C1 segment of cervical spinal cord (tissue), 14 donors: ENCODE results near the gene SPARCL1.
A peak's percentile ranks its signal among the peaks of the same experiment; 100 is the strongest.
"Not testable (repeated sequence)": the region's sequence is repeated elsewhere in the genome, so short reads cannot be mapped to it uniquely, and the experiment has no call there.

ENCODE experiments used
- DNase-seq, 14 donors: peaks; one replicate each; lab custom pipeline; 2025; lab: John Stamatoyannopoulos, UW

SPARCL1 gene, protein sequence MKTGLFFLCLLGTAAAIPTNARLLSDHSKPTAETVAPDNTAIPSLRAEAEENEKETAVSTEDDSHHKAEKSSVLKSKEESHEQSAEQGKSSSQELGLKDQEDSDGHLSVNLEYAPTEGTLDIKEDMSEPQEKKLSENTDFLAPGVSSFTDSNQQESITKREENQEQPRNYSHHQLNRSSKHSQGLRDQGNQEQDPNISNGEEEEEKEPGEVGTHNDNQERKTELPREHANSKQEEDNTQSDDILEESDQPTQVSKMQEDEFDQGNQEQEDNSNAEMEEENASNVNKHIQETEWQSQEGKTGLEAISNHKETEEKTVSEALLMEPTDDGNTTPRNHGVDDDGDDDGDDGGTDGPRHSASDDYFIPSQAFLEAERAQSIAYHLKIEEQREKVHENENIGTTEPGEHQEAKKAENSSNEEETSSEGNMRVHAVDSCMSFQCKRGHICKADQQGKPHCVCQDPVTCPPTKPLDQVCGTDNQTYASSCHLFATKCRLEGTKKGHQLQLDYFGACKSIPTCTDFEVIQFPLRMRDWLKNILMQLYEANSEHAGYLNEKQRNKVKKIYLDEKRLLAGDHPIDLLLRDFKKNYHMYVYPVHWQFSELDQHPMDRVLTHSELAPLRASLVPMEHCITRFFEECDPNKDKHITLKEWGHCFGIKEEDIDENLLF

DNA sequence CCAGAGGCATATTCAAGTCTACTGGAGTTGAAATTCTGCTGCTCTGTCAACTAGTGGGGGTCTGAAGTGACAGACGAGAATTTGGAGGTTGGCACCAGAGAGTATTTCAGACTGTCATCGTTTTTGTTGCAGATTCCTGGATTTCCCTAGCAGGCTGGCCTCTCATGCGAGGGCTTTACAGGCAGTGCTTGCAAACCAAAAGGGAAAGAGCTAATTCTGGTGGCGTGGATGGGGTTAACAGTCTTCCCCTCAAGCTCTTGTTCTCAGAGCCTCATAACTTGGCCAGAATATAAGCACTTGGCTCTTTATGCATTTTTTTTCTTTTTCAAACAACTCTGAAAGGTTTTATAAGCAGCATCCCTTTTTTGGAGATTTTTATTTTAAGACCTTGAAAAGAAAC, at the start of gene SPARCL1:
TSS of gene SPARCL1 (minus strand) at position 190 of the 400 bp plus-strand sequence. CDS start 29,802 bp downstream, outside the sequence.
- DNase-seq, result peak in 6 of 14 donors; percentile 6 to 51 (median 22)

DNA sequence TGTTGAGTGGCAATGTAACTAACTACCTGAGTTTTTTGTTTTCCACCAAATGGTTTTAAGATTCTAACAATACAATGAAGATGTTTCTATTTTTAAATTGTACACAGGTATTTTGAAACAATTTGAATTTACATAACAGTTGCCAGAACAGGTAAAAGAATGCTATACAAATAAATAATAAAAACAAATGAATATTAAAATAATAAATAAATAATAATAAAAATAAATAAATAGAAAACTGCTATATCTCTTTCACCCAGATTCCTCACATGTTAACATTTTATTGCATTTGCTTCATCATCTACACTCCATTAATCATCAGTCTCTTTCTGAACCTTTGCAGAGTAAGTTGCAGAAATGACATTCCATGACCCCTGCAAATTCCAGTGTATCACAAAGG, 46.8 kb upstream of the SPARCL1 start:
- DNase-seq, result no peak

DNA sequence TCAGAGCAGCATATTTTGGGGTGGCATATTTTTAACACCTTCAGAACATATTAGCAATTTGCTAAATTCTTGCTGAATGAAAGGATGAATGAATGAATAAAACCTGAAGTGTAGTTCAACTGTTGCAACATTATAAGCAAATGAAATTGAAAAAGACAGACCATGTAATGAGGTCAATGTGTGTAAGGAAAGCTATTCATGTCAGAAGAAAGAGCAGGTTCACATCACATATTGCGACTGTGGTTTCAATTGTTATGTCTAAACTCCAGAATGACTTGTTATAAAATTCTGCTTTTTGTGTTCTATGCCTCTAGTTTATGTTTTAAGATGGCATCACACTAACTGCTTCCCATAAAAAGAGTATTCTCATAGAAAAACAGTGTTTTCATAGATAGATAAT, 46.2 kb upstream of the SPARCL1 start:
- no peak for DNase-seq

DNA sequence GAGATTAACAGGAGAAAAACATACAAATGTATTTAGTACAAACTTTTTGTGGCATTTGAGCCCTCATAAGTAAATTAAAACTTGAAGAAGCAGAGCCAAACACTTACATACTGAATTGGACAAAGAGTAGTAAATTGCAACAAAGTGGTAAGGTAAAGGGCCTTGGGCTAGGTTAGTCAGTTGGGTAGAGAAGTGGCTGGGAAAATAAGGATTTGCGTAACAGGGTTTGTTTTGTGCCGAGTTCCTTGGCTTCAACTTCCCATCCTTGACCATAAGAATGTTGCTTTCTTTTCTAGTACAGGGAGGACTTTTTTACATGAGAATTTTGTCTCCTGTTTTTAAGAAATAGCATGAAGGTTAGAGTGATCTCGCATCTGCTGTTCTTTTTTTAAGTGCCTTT, 45.8 kb upstream of the SPARCL1 start:
- no peak for DNase-seq

DNA sequence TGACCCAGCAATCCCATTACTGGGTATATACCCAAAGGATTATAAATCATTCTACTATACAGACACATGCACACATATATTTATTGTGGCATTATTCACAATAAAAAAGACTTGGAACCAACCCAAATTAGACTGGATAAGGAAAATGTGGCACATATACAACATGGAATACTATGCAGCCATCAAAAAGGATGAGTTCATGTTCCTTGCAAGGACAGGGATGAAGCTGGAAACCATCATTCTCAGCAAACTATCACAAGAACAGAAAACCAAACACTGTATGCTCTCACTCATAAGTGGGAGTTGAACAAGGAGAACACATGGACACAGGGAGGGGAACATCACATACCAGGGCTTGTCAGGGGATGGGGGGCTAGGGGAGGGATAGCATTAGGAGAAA, 45.2 kb upstream of the SPARCL1 start:
- not testable (repeated sequence) for DNase-seq

DNA sequence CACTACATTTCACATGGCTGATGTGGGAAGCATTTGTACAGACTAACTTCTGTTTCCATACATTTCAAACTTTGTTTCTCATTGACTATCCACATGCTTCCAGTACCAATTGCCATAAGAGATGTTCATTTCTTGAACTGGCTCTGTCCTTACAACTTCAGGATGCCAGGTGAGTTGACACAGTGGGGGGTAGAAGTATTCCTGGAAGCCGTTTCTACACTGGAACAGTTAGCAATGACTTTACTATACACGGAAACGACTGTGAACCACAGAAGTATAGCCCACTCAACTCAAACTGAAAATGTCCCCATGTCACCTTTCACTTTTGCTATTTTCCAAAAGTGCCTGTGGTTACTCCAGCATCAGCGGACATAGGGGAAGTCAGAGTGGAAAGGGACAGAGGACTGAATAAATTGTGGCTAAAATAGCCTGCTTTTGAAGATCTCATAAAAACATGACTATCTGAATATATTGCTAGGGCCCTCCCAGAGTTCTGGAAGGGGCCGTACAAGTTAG, 41.2 kb upstream of the SPARCL1 start:
- DNase-seq, result no peak

DNA sequence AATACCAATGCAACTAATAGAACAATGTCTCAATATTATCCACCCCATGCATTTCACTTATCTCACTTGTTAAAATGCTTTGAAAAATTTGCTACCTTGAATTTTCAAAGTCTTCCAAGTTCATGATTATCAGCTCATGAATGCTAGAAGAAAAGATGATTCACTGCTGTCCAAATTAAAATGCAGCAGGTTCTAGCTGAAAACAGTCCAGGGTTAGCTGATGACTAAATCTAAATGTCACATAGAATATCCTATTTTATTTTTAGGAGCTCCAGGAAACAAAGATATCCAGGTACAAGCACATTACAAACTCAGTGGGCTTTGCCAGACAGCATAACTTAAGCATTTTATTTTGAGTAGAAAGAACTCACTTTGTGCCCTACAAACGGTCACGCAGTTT, 38.0 kb upstream of the SPARCL1 start:
- no peak for DNase-seq

DNA sequence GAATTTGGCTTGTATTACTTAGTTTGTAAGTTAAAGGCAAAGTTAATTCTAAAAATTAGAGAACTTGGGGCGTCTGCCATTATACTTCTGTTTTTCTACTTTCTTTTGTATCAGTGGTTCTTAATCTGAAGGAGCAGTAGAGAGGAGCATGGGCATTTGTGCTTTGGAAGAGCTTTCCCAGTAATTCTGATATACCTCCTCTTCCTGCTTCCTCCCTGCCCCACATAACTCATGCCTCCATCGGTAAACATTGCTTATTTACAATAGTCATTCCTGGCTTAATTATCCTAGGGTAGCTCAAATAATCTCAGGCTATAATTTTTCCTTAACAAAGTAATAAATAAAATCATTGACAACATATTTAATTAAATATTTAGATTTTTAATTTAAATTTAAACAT, 37.1 kb upstream of the SPARCL1 start:
- DNase-seq, result no peak

DNA sequence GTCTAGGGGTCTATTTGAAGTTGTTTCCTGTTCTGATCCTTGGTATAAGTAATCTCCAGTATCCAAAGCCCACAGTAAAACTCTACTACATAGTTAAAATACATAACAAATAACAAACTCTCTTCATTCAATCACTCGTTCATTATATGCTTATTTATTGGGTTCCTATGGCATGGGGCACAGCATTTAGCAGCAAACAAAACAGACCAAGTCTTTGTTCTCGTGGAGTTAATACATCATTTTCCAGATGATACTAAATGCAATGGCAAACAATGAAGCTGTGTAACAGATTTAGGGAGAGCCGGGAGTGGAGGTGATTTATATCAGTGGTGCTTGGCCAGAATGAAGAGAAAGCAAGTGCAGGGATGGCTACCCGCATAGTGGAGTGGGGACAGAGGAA, 36.6 kb upstream of the SPARCL1 start:
- no peak for DNase-seq

DNA sequence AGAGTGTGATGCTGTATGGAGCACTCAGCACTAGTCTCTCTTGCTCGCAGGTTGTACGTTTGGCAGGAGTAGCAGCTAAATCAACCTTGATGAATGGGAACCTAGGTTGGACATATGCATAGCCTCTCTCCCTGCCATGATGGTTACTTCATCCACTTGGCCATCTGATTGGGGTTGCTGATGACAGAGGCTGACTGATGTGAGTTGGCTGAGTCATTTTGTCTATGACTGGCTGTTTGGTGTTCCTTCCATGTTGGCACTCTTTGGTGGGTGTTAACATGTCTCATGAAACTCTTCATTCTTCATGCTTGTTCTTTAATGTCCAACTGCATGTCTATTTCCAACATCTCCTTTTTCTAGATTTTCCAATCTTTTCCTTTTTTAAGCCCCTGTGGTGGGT, 31.6 kb upstream of the SPARCL1 start:
- no peak for DNase-seq

DNA sequence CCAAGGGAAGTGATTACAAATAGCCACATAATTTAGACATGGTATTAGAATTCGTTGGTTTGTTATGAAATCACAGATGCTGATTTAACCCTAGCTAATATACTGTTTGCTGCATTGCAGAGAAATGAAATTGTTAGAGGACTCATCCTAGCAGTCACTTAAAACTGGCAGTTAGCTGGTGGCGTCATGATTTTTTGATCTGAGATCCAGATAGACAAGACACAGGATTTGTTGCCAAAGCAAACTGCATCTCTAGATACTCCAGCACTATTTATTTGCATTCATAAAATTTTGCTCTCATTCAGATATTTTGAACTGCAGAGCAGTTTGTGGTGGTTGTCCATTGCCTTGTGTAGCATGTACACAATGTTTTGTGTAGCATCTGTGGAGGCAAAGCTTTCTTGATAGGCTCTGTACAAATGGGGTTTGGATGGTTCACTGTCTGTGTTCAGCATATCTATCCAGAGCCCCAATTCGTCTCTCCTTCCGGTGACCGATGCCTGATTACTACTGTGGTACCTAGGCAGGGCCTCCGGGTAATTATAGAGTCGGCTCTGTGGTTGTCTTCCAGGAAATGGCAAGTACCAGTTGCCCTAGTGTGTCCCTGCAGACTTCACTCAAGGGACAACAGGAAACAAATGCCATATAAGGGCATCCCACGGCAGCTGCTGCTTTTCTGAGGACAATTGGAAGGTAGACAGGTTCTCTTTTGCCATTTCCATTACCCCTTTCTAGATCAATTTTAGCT, 30.1 kb upstream of the SPARCL1 start:
- DNase-seq, result peak in 1 of 14 donors; percentile 59

DNA sequence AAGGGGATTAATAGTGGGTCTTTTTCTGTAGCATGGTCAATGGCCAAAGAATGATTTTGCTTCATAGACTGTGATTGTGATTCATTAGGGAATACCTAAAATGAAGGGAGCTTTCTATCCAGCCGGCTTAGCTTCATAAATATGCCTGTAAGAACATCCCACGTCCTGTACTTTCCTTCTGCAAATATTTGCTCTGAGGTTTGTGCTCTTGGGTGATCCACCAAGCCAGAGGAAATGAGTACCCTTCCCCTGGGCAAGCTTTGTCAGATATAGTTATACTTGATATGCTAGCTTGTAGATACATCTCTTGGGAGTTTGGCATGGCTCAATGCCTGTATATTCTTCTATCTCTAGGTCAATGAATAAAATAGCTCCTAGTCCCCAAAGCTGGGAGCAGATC, 28.2 kb upstream of the SPARCL1 start:
- DNase-seq, result no peak

DNA sequence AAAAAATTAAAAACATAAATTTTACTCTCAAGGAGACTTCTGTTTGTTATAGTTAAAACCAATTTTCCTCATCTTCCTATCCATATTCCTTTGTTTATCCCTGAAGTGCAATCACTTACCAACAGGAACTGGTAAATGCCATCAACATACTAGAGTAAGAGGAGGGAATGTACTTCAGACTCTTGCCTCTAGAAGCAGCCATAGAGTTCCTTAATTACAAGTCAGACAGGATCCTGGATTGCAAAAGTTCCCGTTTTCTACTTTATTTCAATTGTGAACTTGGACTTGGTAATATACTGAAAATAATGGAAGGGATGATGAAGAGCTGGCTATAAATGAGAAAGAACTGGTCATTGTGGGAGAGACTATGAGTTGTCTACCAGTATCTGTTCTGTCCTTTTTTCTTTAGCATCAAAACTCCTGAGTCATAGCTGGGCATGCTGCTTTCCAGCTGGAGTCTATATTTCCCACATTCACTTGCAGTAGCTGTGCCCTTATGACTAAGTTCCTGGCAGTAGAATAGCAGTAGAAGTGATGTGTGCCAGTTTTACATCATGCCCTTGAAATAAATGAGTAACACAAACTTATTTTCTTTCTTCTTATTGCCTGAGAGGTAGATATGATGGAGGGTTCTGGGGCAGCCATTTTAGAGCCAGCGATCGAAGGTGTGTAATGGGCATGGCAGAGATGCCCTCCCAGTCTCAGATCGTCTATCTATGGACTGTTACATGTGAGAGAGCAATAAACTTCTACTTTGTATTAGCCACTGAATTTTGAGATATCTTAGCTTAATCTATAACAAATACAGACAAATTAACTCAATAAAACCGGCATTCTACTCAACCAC, 26.8 kb upstream of the SPARCL1 start:
- DNase-seq, result peak in 1 of 14 donors; percentile 14

DNA sequence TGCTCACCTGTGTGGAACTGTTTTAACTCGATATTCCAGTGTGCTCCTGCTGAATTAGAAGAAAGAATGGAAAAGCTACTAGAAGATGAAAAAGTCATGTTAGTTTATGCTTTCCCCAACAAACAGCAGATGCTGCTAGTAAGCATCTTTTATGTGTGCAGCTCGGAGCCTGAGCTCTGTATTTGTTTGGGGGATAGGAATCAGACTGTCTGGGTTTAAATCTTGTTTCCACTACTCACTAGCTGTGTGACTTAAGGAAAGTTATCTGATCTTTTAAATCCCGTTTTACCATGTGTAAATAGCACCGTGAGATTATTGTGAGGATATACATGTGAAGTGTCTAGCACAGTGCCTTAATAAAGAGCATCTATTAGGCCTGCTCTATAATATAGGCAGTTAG, 24.0 kb upstream of the SPARCL1 start:
- DNase-seq, result no peak

DNA sequence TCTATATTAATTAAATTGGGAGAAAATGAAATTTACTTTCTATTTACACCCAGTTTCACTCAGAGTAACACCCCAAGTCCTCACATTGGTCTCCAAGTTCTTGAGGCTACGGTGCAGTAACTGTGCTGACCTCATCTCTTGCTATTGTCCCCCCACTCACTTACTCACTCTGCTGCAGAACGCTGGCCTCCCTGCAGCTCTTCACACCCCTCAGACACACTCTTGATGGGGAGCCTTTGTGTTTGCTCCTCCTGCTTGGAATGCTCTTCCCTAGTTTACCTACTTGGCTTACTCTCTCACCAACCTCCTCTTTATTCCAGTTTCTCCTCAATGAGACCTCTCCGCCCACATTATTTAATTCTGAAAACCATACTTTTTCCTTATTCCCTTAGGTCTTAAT, 22.2 kb upstream of the SPARCL1 start:
- no peak for DNase-seq

DNA sequence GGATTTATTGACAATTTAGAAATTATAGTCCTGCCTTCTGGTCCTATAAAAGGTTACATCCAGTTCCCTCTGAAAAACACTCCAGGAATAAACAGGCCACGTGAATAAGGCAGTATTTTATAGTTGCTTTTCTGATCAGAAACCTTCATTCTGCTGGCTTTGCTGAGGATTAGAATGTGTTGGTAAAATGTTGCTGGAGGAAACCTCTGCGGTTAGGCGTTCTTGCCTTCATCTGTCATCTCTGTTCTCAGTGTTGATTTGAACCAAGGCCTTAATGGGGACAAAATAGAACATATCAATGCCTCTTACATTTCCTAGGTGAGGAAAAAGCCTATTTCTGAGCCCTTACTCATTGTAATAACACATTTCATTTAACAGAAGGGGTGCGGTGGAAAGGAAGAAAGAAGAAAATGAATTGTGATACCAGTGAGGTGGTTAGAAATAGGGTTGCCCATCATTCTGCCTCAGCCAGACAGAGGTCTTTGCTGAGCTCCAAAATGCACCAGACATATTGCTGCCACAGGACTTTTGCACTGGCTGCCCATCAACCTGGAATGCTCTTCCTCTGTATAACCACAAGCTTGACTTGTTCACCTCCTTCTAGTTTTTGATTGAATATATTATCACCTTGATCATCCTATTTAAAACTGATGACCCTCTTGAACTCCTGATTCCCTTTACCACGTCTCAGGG, 18.0 kb upstream of the SPARCL1 start:
- DNase-seq, result no peak

DNA sequence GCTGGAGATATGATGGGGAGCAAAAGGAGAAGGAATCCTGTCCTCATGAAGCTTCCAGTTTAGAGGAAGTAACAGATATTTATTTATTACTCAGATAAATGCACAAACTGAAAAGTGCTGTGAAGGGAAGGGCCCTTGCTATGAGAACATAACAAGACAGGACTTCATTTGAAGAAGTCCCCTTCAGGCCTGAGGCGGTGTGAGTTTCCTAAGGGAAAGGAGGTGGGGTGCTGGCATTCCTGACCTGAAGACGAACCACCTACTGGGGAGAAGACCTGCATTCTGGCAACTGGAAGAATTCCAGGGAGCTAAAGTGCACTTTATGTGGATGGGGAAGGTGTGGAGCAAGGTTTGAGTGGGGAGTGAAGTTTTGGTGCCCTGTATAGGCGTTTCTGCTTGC, 15.9 kb upstream of the SPARCL1 start:
- no peak for DNase-seq

DNA sequence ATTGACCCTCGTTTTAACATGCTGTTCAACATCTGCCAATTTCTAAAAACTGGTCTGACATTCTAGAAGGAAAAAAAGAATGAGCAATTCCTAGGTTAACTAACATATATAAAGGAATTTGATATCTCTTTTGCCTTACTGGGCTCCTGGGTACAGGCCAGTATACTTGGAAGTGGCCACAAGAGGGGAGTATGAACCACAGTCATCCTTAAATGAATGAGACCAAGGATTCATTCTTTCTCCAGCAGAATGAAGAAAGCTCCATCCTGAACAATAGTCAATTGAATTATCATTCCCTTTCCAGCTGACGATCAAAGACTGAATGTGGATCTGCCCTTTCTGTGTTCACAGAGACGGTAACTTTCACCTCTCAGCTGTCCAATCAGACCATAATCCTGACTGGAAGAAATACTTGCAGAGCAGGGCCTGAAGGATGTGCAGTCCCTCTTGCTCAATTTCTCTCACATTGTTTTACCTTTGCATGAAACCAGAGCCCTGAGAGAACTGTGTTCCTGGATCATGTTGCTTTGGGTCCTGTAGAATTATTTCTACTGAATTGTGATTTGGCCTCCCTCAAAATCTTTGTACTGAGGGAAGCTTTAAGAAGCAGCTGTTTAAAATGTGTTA, 14.8 kb upstream of the SPARCL1 start:
- peak in 4 of 14 donors; percentile 6 to 62 (median 31) for DNase-seq

DNA sequence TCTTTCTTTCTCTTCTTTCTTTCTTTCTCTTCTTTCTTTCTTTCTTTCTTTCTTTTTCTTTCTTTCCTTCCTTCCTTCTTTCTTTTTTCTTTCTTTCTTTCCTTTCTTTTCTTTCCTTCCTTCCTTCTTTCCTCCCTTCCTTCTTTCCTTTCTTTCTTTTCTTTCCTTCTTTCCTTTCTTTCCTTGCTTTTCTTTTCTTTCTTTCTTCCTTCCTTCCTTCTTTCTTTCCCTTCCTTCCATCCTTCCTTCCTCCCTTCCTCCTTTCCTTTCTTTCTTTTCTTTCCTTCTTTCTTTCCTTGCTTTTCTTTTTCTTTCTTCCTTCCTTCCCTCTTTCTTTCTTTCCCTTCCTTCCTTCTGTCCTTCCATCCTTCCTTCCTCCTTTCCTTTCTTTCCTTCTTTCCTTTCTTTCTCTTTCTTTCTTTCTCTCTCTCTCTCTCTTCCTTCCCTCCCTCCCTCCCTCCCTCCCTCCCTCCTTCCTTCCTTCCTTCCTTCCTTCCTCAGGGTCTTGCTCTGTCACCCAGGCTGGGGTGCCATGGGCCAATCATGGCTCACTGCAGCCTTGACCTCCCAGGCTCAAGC, 13.6 kb upstream of the SPARCL1 start:
- no peak for DNase-seq
